Stomach (tissue), 4 donors: ENCODE results near the gene OR1N2.

Source experiments
- CTCF ChIP-seq, 7 experiments: fragments of 450-650 bp in 4 of 7; fragments of 200-600 bp in 3 of 7; sonication (generic) in 3 of 7; IDR thresholded peaks; one replicate each; pipeline ENCODE4 v1.5.1; 2016 to 2019; ENCODE audit warnings: antibody characterized with exemption in 7 of 7, control low read depth in 2 of 7, mild to moderate bottlenecking in 1 of 7
- EP300 ChIP-seq: sonication (generic); formaldehyde crosslinking; IDR thresholded peaks from one replicate; pipeline ENCODE4 v1.6.1; 2017; ENCODE audit warnings: antibody characterized with exemption
- POLR2A ChIP-seq, 4 donors: fragments of 450-650 bp; IDR thresholded peaks; one replicate each; pipeline ENCODE4 v1.6.1; 2016; ENCODE audit warnings: antibody characterized with exemption in 4 of 4, control low read depth in 2 of 4, mild to moderate bottlenecking in 1 of 4, moderate library complexity in 1 of 4
- POLR2AphosphoS5 ChIP-seq, 3 donors: sonication (generic); formaldehyde crosslinking; IDR thresholded peaks; one replicate each; pipeline ENCODE4 v1.6.1; 2016; ENCODE audit warnings: antibody characterized with exemption in 3 of 3

DNA sequence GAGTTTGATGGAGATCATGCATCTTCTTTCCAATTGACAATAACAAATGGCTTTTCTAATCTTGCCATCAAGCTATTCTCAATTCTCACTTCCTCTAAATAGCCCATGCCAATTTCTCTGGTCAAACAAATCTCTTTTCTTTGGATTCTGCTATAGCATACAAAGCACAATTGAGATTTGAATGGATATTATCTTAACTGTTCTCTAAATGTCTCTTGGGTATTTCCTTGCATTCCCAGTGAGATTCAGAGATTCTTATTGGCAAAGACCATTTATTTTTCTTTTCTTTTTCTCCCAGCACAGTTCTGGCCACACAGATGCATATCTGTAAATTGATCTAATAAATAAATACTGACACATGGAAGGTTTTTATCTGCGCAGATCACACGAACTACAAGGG lies at the start of gene OR1N2:
- TF ChIP-seq CTCF (IDR thresholded peaks at IDR 0.05) (no peak), POLR2A (IDR thresholded peaks at IDR 0.05) (no peak), POLR2AphosphoS5 (IDR thresholded peaks at IDR 0.05) (no peak), EP300 (no peak)
